Measurements from ENCODE around the gene EML6. TPM values are rescaled to one million over a fixed set of nuclear protein-coding genes. Genes with fewer than 3 reads are reported as not detected.
"Not testable (repeated sequence)": the region's sequence is repeated elsewhere in the genome, so short reads cannot be mapped to it uniquely, and the experiment has no call there.

The EML6 gene
- polyA plus RNA-seq, 6 donors from 2014 or later = 0.04 to 0.56 (median 0.18) TPM; not detected in 1

- H3K4me1 Mint-ChIP-seq = peaks cover 13 to 26% (median 24%) of the 10 kb centered on the region in 3 donors
- peaks cover 7 to 8% of the 10 kb centered on the region in 2 donors for H3K36me3 Mint-ChIP-seq
- peak overlapping the region in 5 of 6 donors; percentile 21 to 52 (median 36) for H3K27ac Mint-ChIP-seq
- H3K9me3 Mint-ChIP-seq = no peaks in the 10 kb centered on the region
- no peak for ATAC-seq (ENCODE audit: low read depth in 2 of 2)
- no peak overlapping the region for H3K4me3 Mint-ChIP-seq
- DNase-seq = no peak
- no peaks in the 10 kb centered on the region for H3K27me3 Mint-ChIP-seq
Measured at GRCh38 chr2:54977149-54977548, 253.7 kb downstream of the EML6 start.

GRCh38 chr2:54979321-54980044 lies 256.0 kb downstream of the EML6 start:
- no peak overlapping the region for H3K4me3 Mint-ChIP-seq
- ATAC-seq (ENCODE audit: low read depth in 2 of 2) (no peak), DNase-seq (no peak)
- no peaks in the 10 kb centered on the region for H3K27me3 Mint-ChIP-seq
- H3K36me3 Mint-ChIP-seq = peaks cover 7 to 15% of the 10 kb centered on the region in 2 donors
- H3K27ac Mint-ChIP-seq = peak overlapping the region in 1 of 6 donors; percentile 49
- H3K4me1 Mint-ChIP-seq = peaks cover 16 to 35% (median 24%) of the 10 kb centered on the region in 3 donors
- H3K9me3 Mint-ChIP-seq = no peaks in the 10 kb centered on the region

GRCh38 chr2:54981385-54981784 lies 257.9 kb downstream of the EML6 start:
- H3K9me3 Mint-ChIP-seq = no peaks in the 10 kb centered on the region
- H3K27me3 Mint-ChIP-seq = no peaks in the 10 kb centered on the region
- no peak for ATAC-seq (ENCODE audit: low read depth in 2 of 2)
- H3K4me3 Mint-ChIP-seq = no peak overlapping the region
- H3K27ac Mint-ChIP-seq = no peak overlapping the region
- no peak for DNase-seq
- H3K4me1 Mint-ChIP-seq = peaks cover 16 to 30% (median 24%) of the 10 kb centered on the region in 3 donors
- H3K36me3 Mint-ChIP-seq = peaks cover 16 to 24% of the 10 kb centered on the region in 2 donors

- Mint-ChIP-seq H3K4me1 (peaks cover 10 to 17% (median 11%) of the 10 kb centered on the region in 3 donors), H3K27me3 (no peaks in the 10 kb centered on the region), H3K36me3 (peaks cover 22 to 30% of the 10 kb centered on the region in 2 donors), H3K4me3 (no peak overlapping the region), H3K9me3 (no peaks in the 10 kb centered on the region), H3K27ac (peak overlapping the region in 4 of 6 donors; percentile 5 to 37 (median 10))
- DNase-seq = no peak
- no peak for ATAC-seq (ENCODE audit: low read depth in 2 of 2)
Measured at GRCh38 chr2:54983345-54984220, 260.1 kb downstream of the EML6 start.

GRCh38 chr2:54984476-54984875 lies 261.0 kb downstream of the EML6 start:
- no peak for DNase-seq
- Mint-ChIP-seq H3K27me3 (no peaks in the 10 kb centered on the region), H3K27ac (peak overlapping the region in 2 of 6 donors; percentile 26 to 37), H3K4me3 (no peak overlapping the region), H3K9me3 (no peaks in the 10 kb centered on the region), H3K36me3 (peaks cover 22 to 30% of the 10 kb centered on the region in 2 donors), H3K4me1 (peaks cover 12 to 26% (median 15%) of the 10 kb centered on the region in 3 donors)
- ATAC-seq (ENCODE audit: low read depth in 2 of 2) = no peak

- no peak overlapping the region for H3K27ac Mint-ChIP-seq
- H3K4me3 Mint-ChIP-seq = no peak overlapping the region
- ATAC-seq (ENCODE audit: low read depth in 2 of 2) (no peak), DNase-seq (no peak)
- H3K27me3 Mint-ChIP-seq = no peaks in the 10 kb centered on the region
- H3K9me3 Mint-ChIP-seq = no peaks in the 10 kb centered on the region
- peaks cover 9 to 28% (median 10%) of the 10 kb centered on the region in 3 donors for H3K4me1 Mint-ChIP-seq
- peaks cover 15 to 29% of the 10 kb centered on the region in 2 donors for H3K36me3 Mint-ChIP-seq
Measured at GRCh38 chr2:54986264-54986663, 262.8 kb downstream of the EML6 start.

- H3K4me1 Mint-ChIP-seq = peaks cover 11 to 42% (median 22%) of the 10 kb centered on the region in 3 donors
- H3K36me3 Mint-ChIP-seq = peaks cover 15 to 19% of the 10 kb centered on the region in 2 donors
- H3K9me3 Mint-ChIP-seq = no peaks in the 10 kb centered on the region
- DNase-seq (no peak), ATAC-seq (ENCODE audit: low read depth in 2 of 2) (no peak)
- H3K4me3 Mint-ChIP-seq = no peak overlapping the region
- H3K27ac Mint-ChIP-seq = peak overlapping the region in 3 of 6 donors; percentile 16 to 71 (median 21)
- H3K27me3 Mint-ChIP-seq = no peaks in the 10 kb centered on the region
Measured at GRCh38 chr2:54988612-54989011, 265.1 kb downstream of the EML6 start.

GRCh38 chr2:54990694-54991093 lies 267.2 kb downstream of the EML6 start:
- H3K27me3 Mint-ChIP-seq, H3K9me3 Mint-ChIP-seq: not testable (repeated sequence)

GRCh38 chr2:54995553-54995952 lies 272.1 kb downstream of the EML6 start:
- Mint-ChIP-seq H3K4me3 (peak overlapping the region in 1 of 8 donors; percentile 47), H3K36me3 (no peaks in the 10 kb centered on the region), H3K27me3 (no peaks in the 10 kb centered on the region), H3K4me1 (peaks cover 46 to 75% (median 74%) of the 10 kb centered on the region in 3 donors), H3K9me3 (no peaks in the 10 kb centered on the region), H3K27ac (peak overlapping the region in 1 of 6 donors; percentile 80)
- DNase-seq = no peak
- no peak for ATAC-seq (ENCODE audit: low read depth in 2 of 2)

More at GRCh38 chr2:54990694-54991093, 267.2 kb downstream of the EML6 start:
- ATAC-seq (ENCODE audit: low read depth in 2 of 2); DNase-seq; H3K4me3 Mint-ChIP-seq; H3K27ac Mint-ChIP-seq: not testable (repeated sequence)
- Mint-ChIP-seq H3K36me3 (peaks cover 13 to 15% of the 10 kb centered on the region in 2 donors), H3K4me1 (peaks cover 20 to 48% (median 39%) of the 10 kb centered on the region in 3 donors)

GRCh38 chr2:54997826-54998225 lies 274.4 kb downstream of the EML6 start:
- Mint-ChIP-seq H3K36me3 (no peaks in the 10 kb centered on the region), H3K4me3 (no peak overlapping the region), H3K9me3 (no peaks in the 10 kb centered on the region), H3K27me3 (no peaks in the 10 kb centered on the region), H3K27ac (peak overlapping the region in 1 of 6 donors; percentile 51), H3K4me1 (peaks cover 51 to 80% (median 74%) of the 10 kb centered on the region in 3 donors)
- no peak for ATAC-seq (ENCODE audit: low read depth in 2 of 2)
- DNase-seq = no peak

- no peaks in the 10 kb centered on the region for H3K36me3 Mint-ChIP-seq
- no peaks in the 10 kb centered on the region for H3K9me3 Mint-ChIP-seq
- peaks cover 50 to 75% (median 69%) of the 10 kb centered on the region in 3 donors for H3K4me1 Mint-ChIP-seq
- peak overlapping the region in 2 of 6 donors; percentile 3 to 81 for H3K27ac Mint-ChIP-seq
- H3K4me3 Mint-ChIP-seq = peak overlapping the region in 4 of 8 donors; percentile 10 to 66 (median 38)
- ATAC-seq (ENCODE audit: low read depth in 2 of 2) = no peak
- H3K27me3 Mint-ChIP-seq = no peaks in the 10 kb centered on the region
- no peak for DNase-seq
Measured at GRCh38 chr2:54999182-54999581, 275.7 kb downstream of the EML6 start.

GRCh38 chr2:55000341-55000740 lies 276.9 kb downstream of the EML6 start:
- Mint-ChIP-seq H3K9me3 (no peaks in the 10 kb centered on the region), H3K27me3 (no peaks in the 10 kb centered on the region), H3K4me3 (peak overlapping the region in 1 of 8 donors; percentile 9), H3K36me3 (no peaks in the 10 kb centered on the region), H3K4me1 (peaks cover 53 to 65% (median 65%) of the 10 kb centered on the region in 3 donors), H3K27ac (peak overlapping the region in 2 of 6 donors; percentile 25 to 45)
- DNase-seq (no peak), ATAC-seq (ENCODE audit: low read depth in 2 of 2) (peak; percentile 32 to 41)

GRCh38 chr2:55001716-55002115 lies 278.3 kb downstream of the EML6 start:
- no peaks in the 10 kb centered on the region for H3K27me3 Mint-ChIP-seq
- H3K4me1 Mint-ChIP-seq = peaks cover 50 to 61% (median 60%) of the 10 kb centered on the region in 3 donors
- no peaks in the 10 kb centered on the region for H3K36me3 Mint-ChIP-seq
- H3K27ac Mint-ChIP-seq = peak overlapping the region in 3 of 6 donors; percentile 11 to 51 (median 46)
- ATAC-seq (ENCODE audit: low read depth in 2 of 2) (no peak), DNase-seq (no peak)
- no peaks in the 10 kb centered on the region for H3K9me3 Mint-ChIP-seq
- no peak overlapping the region for H3K4me3 Mint-ChIP-seq
